Natural killer cell (primary cell): ENCODE measurements around the gene TBRG4. TPM values are rescaled to one million over a fixed set of nuclear protein-coding genes. Genes with fewer than 3 reads are reported as not detected.

Source experiments
- ATAC-seq, 3 donors: fragments of 150-1000 bp in 2 of 3; fragments of 200-7000 bp in 1 of 3; cut with Tn5 transposase; 1 replicate in 1 of 3; 2 replicates in 2 of 3; pipeline ENCODE4 v1.10.0; 2021; ENCODE audit warnings: mild to moderate bottlenecking in 2 of 3, moderate library complexity in 2 of 3
- DNase-seq, 2 donors: peaks; one replicate each; pipeline versions ENCODE4 v3.0.0 to v3.0.0-alpha.2; 2013 to 2021; ENCODE audit warnings: mixed read lengths in 1 of 2
- H3K27ac ChIP-seq: one replicate; pipeline ENCODE4 v1.5.1; 2013; ENCODE audit warnings: mild to moderate bottlenecking, low read length
- H3K27me3 ChIP-seq: one replicate; pipeline ENCODE4 v1.6.1; 2013; ENCODE audit warnings: low read length; ENCODE audit not compliant: control insufficient read depth, insufficient read depth
- H3K36me3 ChIP-seq: one replicate; pipeline ENCODE4 v1.6.1; 2013; ENCODE audit warnings: low read length; ENCODE audit not compliant: control insufficient read depth, insufficient read depth
- H3K4me1 ChIP-seq: one replicate; pipeline ENCODE4 v1.6.1; 2013; ENCODE audit warnings: low read length; ENCODE audit not compliant: control insufficient read depth, insufficient read depth
- H3K4me3 ChIP-seq: one replicate; pipeline ENCODE4 v1.5.1; 2013; ENCODE audit warnings: low read length
- H3K9me3 ChIP-seq: one replicate; pipeline ENCODE4 v1.6.1; 2013; ENCODE audit warnings: low read length; ENCODE audit not compliant: control insufficient read depth, insufficient read depth
- H3K27ac Mint-ChIP-seq, 2 donors: one replicate each; pipeline ENCODE4 v1.8.0; 2022; ENCODE audit warnings: mild to moderate bottlenecking in 2 of 2, mixed read lengths in 2 of 2, moderate library complexity in 1 of 2
- H3K27me3 Mint-ChIP-seq, 2 donors: one replicate each; pipeline ENCODE4 v1.8.0; 2022; ENCODE audit warnings: low read depth in 2 of 2, mixed read lengths in 2 of 2
- H3K36me3 Mint-ChIP-seq: one replicate; pipeline ENCODE4 v1.8.0; 2022; ENCODE audit warnings: mixed read lengths
- H3K4me1 Mint-ChIP-seq, 2 donors: one replicate each; pipeline ENCODE4 v1.8.0; 2022; ENCODE audit warnings: mixed read lengths in 2 of 2
- H3K4me3 Mint-ChIP-seq: one replicate; pipeline ENCODE4 v1.8.0; 2022; ENCODE audit warnings: mild to moderate bottlenecking, moderate library complexity, mixed read lengths
- H3K9me3 Mint-ChIP-seq, 2 donors: one replicate each; pipeline ENCODE4 v1.8.0; 2022; ENCODE audit warnings: mixed read lengths in 2 of 2
- CTCF ChIP-seq: fragments of 200-600 bp; IDR thresholded peaks from one replicate; pipeline ENCODE4 v1.8.0; 2022; ENCODE audit warnings: antibody characterized with exemption
- WGBS: methylation state at CpG from one replicate; pipeline ENCODE4 v1.1.7; 2013; ENCODE audit warnings: missing lambda C conversion rate; ENCODE audit not compliant: insufficient coverage; 5-methylcytosine and 5-hydroxymethylcytosine counted together
- intact Hi-C: fragments of 100-400 bp; cut with micrococcal nuclease; formaldehyde crosslinking; loops from one replicate; pipeline ENCODE4 v1.14.2; 2022
- total RNA-seq, 4 donors: library from RNA; stranded (reverse); fragments of 120-200 nt in 1 of 4; gene quantifications; one replicate each; pipeline versions ENCODE4 v1.2.3 to v1.2.4, GENCODE V29; 2013 to 2022

TBRG4 gene
- total RNA-seq, 3 donors from 2014 or later (not counting 1 experiment from before 2014, with no cell fraction given), result 48.6 to 56.7 (median 55.9) TPM

DNA sequence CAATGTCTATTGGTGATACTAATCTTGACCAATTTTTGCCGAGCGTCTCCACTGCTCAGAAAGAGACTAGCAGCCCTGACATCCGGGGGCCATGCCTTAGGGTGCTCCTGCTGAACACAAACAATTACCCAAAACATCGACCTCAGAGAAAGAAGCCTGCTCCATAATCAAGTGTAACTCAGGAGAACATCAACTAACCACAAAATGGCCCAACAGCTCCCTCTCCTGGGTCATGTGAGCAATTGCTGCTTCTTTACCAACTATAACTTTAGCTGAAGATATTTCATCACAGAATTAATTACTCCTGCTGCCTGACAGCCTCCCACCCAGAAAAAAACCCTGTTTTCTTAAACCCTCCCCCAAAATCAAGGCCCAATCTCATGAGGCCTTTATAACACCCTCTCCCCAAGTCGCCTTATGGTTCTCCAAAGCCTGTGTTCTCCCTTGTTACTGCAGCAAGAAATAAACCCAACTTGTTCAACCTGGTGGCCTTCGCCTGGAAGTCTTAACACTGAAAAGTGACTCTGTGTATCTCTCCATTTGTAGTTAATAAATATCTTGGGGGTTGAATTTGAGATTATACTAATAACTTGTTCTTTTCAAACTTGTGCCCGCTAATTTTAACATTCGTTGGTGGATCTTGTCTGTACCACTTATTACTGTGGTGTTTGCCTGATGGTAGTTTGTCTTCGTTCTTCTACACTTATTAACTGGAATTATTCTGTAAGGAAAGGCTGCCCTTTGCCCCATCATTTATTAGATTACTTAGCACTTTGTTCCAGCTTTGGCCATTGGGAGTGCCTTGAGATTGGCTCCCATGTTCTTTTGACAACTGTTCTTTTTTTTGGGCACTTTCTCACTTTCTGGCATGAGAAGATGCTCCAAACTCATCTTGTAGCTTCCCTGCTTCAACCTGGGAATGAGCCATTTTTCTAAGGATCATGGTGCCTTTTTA is 24.9 kb upstream of the TBRG4 start:
- peaks cover 5% of the 10 kb centered on the region for H3K4me1 ChIP-seq
- Mint-ChIP-seq H3K36me3 (no peaks in the 10 kb centered on the region), H3K9me3 (no peaks in the 10 kb centered on the region), H3K27me3 (peaks cover 0 to 8% of the 10 kb centered on the region in 2 donors), H3K4me1 (peaks cover 12 to 23% of the 10 kb centered on the region in 2 donors), H3K4me3 (no peak overlapping the region), H3K27ac (peak overlapping the region in 1 of 2 donors; percentile 63)
- H3K27me3 ChIP-seq, result no peaks in the 10 kb centered on the region
- intact Hi-C loops, result loop anchor here (1.0 to 5.0 kb wide), 6 partner anchors 59 to 549 kb away; no protein-coding TSS in a partner anchor
- ATAC-seq (peak; percentile 86 to 98 (median 97)), DNase-seq (peak; percentile 58 to 93)
- H3K27ac ChIP-seq, result no peak overlapping the region
- TF ChIP-seq CTCF, result peak; percentile 83
- H3K36me3 ChIP-seq, result no peaks in the 10 kb centered on the region
- H3K4me3 ChIP-seq, result no peak overlapping the region
- WGBS, result 47% methylated on average over 9 of the region's 9 CpGs
- no peaks in the 10 kb centered on the region for H3K9me3 ChIP-seq

GRCh38 chr7:45133877-45134276 is 22.4 kb upstream of the TBRG4 start:
- Mint-ChIP-seq H3K4me1 (peaks cover 12 to 22% of the 10 kb centered on the region in 2 donors), H3K36me3 (no peaks in the 10 kb centered on the region), H3K27me3 (no peaks in the 10 kb centered on the region), H3K9me3 (no peaks in the 10 kb centered on the region), H3K27ac (no peak overlapping the region), H3K4me3 (no peak overlapping the region)
- ATAC-seq, result no peak
- Histone ChIP-seq H3K36me3 (no peaks in the 10 kb centered on the region), H3K27me3 (no peaks in the 10 kb centered on the region), H3K4me3 (no peak overlapping the region), H3K27ac (no peak overlapping the region), H3K4me1 (peaks cover 5% of the 10 kb centered on the region), H3K9me3 (no peaks in the 10 kb centered on the region)
- no peak for DNase-seq
- TF ChIP-seq CTCF, result no peak
- intact Hi-C loops, result no loop called here
- 91% methylated on average over 7 of the region's 7 CpGs for WGBS

DNA sequence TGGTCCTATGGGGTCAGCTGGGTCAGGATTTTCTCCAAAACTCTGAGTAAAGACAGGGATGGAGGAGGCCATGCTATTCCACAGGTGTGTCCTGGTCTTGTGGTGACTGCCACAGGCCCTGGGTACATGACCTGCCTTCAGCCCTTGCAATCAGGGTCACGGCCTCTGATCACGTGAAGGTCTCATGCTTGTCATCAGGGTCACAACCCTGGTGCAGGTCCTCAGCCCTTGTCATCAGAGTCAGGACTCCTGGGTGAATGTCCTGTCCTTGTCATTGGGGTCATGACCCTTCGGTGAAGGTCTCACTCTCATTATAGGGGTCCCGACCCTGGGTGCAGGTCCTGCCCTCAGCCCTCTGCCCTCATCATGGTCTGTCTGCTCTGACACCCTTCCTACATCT is 21.9 kb upstream of the TBRG4 start:
- TF ChIP-seq CTCF, result no peak
- Histone ChIP-seq H3K9me3 (no peaks in the 10 kb centered on the region), H3K4me3 (no peak overlapping the region), H3K27ac (no peak overlapping the region), H3K36me3 (no peaks in the 10 kb centered on the region), H3K4me1 (peaks cover 5% of the 10 kb centered on the region), H3K27me3 (no peaks in the 10 kb centered on the region)
- 94% methylated on average over 4 of the region's 4 CpGs for WGBS
- Mint-ChIP-seq H3K4me3 (no peak overlapping the region), H3K27me3 (no peaks in the 10 kb centered on the region), H3K4me1 (peaks cover 12 to 22% of the 10 kb centered on the region in 2 donors), H3K36me3 (no peaks in the 10 kb centered on the region), H3K27ac (no peak overlapping the region), H3K9me3 (no peaks in the 10 kb centered on the region)
- DNase-seq, result no peak
- ATAC-seq, result no peak
- intact Hi-C loops, result no loop called here
